NCI-H69 (cell line): Measurements from ENCODE around the gene TEAD2.
"Not testable (repeated sequence)": the region's sequence is repeated elsewhere in the genome, so short reads cannot be mapped to it uniquely, and the experiment has no call there.

Source experiments
- DNase-seq: peaks from one replicate; lab custom pipeline; 2025; lab: John Stamatoyannopoulos, UW

The TEAD2 gene

DNA sequence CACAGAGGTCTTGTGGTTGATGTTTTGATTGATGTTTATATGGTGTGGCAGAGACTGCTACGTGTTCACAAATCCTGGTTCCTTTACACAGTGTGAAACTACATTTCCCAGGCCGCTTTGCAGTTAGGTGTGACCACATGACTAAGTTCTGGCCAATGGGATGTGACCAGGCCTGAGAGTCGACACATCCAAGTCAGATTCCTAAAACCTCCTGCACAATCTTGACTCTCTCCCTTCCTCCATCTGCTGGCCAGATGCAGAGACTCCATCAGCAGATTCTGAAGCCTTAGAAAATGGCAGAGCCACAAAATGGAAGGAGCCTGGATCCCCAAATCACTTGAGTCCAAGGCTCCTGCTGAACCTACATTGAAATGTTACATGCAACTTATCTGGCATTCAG lies 14.4 kb downstream of the TEAD2 start:
- no peak for DNase-seq

DNA sequence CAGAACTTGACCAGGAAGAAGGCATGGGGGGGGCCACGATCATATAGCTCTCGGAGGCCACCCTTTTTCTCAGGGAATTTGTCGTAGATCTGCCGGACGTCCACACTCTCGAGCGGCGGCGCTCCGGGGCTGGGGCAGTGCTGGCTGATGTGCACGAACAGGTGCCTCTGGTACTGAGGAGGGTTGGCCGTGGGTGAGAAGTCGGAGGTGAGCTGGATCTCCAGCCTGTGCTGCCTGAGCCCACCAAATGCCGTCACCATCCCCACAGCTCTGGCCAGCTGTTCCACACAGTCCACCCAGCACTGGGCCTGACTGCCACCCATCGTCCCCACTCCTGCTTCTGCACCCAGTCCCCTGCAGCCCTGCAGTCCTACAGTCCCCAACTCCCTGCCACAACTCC lies 15.0 kb downstream of the TEAD2 start:
- DNase-seq, result no peak

DNA sequence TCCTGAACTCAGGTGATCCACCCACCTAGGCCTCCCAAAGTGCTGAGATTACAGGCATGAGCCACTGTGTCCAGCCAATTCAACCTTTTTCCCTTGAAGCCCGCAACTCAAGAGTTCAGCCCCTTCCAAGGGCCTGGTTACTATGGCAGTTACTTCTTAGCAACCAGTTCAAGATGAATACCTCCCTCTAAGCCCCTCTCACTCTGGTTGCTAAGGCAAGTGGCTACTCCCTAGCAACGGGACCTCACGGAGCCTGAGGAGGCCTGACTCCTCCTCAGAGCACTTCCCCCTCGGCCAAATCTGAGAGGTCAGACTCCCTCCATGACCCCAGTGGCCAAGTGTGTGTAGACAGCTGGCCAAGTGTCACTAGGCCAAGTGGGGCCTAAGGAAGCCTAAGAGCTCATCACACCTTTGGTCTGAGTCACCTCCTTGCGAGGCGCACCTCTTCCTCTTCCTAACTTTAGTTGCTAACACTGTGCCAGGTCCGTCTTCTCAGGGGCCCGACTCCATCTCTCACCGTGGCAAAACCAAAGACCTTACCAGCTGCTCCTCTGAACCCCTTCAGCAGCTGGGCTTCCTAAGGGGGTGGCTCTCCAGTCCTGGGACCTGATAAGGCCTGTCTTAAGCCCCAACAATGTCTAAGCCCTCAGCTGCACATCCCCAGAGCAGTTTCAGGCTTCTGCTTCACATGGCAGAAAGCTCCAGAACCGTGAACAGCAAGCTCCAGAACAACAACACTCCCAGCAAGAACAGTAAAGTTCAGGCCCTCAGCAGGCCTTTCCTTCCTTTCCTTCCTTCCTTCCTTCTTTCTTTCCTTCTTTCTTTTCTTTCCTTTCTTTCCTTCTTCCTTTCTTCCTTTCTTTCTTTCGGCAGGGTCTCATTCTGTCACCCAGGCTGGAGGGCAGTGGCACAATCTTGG lies 17.5 kb downstream of the TEAD2 start:
- no peak for DNase-seq

DNA sequence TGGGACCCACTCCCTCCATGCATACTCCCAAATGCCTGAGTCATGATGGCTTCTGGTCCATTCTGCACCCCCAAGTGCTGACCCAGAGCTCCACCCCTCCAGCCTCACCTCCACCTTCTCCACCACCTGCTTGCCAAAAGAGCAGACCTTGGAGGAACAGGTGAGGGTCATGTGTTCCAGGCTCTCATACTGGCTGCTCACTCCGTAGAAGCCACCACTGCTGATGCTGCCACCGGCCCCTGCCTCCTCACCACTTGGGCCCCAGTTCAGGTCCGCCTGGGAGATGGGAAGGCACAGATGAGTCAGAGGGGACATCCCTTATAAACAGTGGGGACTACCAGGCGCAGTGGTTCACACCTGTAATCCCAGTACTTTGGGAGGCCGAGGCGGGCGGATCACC lies 19.1 kb downstream of the TEAD2 start:
- no peak for DNase-seq

DNA sequence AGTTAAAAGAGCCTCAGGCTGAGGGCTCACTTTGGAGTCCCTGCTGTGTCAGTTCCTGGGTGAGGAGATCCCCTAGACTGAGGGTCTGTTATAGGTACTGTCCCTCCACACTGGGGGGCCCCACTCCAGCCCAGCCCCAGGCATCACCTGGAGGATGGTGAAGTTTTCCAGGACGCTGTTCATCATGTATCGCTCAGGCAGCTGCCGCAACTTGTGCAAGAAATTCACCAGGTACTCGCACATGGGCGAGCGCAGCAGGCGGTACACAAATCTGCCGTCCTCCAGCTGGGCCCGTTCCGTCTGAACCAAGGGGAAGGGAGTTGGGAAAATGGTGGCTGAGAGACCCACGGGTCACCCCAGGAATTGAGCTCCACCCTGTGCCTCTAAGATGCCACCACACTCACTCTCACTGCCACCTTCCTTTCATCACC lies 19.9 kb downstream of the TEAD2 start:
- DNase-seq, result no peak

DNA sequence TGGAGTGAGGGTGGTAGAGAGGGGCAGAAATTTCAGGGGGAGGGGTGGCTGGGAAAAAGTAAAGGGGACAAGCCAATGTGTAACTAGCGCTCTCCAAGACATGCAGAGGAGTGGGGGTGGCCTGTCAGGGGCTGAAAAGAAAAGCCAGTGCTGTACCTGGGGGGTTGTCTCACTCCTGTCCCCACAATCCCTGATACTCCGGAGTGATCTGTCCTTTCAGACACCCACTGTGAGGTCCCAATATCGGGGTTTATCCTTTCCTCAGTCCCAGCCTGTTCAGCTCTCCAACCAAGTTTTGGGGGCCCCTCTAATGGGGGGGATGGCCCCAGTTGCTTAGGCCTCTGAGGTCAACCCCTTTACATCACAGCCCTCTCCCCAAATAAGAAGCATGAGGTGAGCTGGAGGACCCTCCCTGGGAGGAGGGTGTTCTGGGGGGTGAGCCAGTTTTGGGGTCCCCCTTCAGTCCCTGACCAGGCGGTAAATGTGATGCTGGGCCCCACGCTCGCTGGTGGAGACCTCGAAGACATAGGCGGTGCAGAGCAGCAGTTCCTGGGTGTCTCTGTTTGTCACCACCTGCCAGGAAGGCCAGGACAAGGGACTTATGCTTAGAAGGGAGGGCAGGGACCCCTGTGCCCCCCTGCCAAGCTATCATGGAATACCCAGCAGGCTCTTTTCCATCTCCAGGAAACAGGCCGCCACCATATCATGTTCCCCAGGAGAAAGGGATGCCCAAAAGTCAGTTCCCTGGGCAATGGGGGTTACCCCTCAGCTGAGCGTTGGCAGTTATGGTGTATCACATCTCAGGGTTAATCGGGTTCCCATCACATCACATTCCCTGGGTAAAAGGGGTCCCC lies 21.1 kb downstream of the TEAD2 start:
- DNase-seq, result no peak

DNA sequence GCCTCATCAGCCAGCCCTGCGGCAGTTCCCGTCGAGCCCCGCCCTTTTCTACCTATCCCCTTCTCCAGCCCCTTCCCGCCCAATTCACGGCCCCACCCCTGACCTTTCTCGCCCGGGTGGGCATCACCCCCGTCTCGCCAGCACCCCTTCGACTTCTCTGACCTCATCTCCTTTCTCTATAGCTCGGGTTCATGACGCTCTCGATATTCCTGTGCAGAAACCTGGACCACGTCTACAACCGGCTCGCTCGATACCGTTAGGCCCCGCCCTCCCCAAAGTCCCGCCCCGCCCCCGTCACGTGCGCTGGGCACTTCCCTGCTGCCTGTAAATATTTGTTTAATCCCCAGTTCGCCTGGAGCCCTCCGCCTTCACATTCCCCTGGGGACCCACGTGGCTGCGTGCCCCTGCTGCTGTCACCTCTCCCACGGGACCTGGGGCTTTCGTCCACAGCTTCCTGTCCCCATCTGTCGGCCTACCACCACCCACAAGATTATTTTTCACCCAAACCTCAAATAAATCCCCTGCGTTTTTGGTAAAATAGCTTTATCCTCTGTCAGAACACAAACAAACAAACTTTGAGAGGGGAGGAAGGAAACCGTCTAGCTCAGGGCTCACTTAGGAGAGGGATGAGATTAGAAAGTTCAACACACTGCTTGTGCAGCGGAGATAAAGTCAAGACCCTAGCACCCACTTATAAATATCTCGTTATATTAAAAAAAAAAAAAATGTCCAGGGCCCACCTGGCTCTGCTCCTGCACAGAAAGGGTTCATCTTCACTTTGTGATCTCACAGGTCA lies 21.9 kb downstream of the TEAD2 start:
- DNase-seq, result peak; percentile 55

DNA sequence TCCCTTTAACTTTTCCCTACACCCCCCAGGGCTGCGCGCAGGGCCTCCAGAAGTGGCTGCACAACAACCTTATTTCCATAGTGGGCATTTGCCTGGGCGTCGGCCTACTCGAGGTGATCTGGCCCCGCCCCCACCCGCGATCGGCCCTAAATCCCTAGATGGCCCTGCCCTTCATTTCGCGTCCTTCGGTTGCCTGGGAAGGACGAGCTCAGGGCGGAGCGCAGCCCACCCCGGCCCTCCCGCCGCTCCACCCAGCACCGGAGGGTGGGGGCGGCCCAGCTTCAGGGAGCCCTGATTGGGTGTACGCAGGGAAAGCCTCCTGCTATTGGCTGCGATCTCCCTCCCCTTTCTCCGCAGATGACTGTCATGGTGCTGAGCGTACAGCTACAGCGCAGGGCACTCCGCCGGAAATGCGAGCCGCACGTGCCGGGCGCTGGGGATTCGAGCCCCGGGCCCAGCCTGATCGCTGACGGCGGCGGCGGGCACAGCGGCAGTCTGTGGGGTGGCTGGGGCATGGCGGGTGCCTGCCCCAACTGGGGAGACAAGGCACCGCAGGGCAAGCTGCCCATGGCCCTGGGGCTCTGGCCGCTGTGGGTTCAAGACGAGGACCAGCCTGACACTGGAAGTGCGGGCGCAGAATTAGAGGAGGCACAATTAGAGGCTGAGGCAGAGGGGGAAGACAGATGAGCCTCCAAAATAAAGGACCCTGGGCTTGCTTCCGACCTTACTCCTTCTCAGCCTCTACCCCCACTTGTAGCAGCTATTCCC lies 22.7 kb downstream of the TEAD2 start:
- DNase-seq, result peak; percentile 51

DNA sequence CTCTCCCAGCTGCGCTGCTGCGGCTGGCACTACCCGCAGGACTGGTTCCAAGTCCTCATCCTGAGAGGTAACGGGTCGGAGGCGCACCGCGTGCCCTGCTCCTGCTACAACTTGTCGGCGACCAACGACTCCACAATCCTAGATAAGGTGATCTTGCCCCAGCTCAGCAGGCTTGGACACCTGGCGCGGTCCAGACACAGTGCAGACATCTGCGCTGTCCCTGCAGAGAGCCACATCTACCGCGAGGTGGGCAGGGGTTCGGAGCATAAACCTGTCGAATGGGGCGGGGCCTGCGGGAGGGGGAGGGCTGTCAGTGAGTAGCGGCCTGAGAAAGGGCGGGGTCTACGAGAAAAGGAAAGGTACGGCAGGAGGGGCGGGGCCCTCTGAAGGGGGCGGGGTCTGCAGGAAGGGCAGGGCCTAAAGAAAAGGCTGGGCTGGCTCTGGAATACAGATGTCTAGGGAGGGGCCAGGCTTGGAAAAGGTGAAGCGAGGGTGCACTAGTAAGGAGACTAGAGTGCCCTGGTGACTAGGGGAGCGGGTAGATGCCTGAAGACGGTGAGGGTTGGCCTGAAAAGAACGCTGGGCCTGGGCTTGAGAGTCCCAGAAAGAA lies 23.4 kb downstream of the TEAD2 start:
- DNase-seq, result peak; percentile 19

DNA sequence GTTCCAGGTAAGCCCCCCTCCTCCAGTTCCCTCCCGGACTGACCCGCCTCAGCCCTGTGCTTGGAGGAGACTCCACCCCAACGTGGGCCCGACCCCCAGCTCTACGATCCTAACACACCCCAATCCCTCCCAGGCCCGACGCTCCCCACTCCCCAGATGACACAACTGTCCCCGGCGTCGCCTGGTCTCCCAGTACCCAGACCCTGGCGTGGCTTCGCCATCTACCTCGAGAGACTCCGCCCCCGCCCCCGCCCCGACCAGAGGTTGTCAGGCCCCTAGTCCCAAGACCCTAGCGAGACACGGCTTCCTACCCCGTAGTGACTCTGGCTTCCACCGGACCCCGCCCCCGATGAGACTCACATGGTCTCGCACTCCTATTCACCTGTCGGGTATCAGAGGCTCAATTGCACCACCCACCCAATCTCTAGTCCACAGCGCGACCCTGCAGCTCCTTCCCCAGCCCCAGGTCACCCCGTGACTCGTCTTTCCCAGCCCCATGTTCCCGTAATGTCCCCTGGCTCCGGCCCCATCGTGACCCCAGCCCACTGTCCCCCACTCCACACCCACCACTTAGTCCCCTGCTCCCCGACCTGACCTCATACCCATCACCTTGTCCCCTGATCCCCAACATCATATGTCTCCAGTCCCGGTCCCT lies 24.1 kb downstream of the TEAD2 start:
- DNase-seq, result no peak

DNA sequence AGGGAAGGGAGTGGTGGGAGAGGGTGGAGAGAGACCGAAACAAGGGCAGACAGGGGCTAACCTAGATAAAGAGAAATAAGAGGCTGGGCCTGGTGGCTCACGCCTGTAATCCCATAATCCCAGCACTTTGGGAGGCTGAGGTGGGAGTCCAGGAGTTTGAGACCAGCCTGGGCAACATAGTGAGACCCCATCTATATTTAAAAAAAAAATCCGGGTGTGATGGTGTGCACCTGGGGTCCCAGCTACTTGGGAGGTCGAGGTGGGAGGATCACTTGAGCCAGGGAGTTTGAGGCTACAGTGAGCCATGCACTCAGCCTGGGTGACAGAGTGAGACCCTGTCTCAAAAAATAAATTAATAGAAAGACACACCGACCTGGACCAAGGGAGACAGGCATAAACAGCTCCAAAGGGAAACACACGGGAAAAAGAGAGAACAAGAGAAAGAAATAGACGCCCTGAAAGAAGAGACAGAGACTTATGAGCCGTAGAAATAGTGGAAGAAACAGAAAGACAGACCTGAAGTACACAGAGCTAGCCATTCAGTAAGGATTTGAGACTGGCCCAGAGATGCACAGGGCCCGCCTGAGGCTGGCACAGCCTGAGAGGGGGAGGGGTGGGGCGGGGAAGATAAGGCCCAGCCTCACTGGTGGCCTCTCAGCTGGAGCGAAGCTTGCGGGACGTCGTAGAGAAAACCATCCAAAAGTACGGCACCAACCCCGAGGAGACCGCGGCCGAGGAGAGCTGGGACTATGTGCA lies 24.8 kb downstream of the TEAD2 start:
- DNase-seq, result no peak

DNA sequence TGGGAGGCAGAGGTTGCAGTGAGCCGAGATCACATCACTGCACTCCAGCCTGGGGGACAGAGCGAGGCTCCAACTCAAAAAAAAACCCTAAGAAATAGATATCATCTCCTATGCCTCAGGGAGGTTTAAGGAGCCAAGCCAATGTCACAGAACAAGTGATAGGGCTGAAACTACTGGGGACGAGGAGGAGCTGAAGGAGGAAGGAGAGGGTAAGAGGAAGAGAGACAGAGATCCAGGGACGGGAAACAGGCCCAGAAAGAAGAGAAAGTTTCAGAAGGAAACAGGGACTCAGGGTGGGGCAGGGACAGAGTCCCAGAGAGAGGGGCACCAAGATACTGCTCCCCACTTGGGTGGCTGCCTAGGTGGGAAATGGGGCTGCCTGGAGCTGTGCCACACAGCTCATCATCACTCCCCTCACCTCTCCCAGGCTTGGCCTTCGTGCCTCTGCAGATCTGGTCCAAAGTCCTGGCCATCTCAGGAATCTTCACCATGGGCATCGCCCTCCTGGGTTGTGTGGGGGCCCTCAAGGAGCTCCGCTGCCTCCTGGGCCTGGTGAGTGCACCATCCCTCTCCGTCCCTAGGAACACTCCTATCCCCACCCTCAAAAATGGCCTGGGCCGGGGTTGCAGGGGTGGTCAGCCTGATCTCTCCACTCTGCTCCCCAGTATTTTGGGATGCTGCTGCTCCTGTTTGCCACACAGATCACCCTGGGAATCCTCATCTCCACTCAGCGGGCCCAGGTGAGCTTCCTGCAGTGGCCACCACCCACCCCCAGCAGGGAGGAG lies 25.5 kb downstream of the TEAD2 start:
- no peak for DNase-seq

DNA sequence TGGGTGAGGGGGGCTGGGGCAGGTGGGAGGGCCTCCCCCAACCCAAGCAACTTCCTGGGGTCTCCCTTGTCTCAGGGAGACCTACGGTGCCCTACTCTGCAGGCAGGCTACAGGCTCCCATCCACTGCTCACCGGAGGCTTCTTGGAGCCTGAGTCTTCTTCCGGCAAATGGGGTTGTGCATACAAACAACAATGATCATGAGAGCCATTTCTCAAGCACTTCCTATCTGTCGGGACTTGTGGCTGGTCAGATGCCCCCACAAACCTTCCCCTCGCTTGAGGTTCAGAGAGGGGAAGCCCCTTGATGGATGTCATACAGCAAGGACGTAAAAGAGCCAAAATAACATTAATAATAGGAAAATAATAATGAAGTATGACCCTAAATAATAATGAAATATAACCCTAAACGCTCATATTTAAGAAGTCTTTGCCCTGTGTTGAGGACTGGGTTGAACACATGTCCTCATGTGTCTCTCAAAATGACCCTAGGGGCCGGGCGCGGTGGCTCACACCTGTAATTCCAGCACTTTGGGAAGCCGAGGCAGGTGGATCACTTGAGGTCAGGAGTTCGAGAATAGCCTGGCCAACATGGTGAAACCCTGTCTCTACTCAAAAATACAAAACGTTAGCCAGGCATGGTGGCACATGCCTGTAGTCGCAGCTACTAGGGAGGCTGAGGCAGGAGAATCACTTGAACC lies 26.3 kb downstream of the TEAD2 start:
- DNase-seq, result no peak

DNA sequence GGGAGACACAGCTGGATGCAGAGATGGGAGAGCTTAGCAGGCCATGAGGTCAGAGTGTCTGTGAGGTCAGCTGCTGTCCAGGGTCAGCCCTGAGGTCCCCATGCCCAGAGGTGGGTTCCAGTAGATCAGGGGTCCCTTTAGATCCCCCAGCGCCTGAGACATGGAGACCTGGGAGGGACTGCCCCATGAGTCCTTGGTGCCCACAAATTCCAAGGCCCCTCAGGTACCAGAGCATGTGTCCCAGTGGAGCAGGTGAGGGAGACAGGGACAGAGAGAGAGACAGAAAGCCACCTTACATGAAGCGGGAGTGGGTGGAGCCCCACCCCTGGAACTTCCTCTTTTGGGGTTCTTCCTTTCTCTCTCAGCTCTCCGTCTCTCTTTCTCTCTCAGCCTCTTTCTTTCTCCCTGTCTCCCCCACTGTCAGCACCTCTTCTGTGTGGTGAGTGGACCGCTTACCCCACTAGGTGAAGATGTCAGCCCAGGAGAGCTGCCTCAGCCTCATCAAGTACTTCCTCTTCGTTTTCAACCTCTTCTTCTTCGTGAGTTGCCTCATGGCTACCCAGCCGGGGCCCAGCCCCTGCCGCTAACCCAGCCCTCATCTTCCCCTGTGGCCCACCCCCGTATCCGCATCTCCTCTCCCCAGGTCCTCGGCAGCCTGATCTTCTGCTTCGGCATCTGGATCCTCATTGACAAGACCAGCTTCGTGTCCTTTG lies 27.0 kb downstream of the TEAD2 start, which contains the start of gene CD37:
TSS of gene CD37 (plus strand) at position 336 of the 713 bp plus-strand sequence. CDS start at position 471, 135 bp downstream.
- DNase-seq, result no peak

DNA sequence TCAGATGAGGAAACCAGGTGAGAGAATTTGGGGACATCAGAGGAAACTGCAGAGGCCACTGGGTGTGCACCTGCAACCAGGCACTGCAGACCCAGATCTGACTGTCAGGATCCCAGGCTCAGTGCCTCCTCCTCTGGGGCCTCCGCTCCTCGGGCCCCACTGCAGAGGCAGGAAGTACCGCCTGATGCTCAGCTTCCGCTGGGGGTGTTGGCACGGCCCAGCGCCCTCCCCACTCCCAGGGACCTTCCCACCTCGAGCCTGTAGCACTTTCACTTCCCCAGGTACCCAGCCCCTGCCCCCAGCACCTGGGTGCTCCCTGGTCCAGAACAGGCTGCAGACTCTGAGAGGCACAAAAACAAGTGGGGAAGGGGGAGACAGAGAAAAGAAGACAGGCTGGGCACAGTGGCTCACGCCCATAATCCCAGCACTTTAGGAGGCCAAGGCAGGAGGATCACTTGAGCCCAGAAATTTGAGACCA lies 28.4 kb downstream of the TEAD2 start:
- no peak for DNase-seq

DNA sequence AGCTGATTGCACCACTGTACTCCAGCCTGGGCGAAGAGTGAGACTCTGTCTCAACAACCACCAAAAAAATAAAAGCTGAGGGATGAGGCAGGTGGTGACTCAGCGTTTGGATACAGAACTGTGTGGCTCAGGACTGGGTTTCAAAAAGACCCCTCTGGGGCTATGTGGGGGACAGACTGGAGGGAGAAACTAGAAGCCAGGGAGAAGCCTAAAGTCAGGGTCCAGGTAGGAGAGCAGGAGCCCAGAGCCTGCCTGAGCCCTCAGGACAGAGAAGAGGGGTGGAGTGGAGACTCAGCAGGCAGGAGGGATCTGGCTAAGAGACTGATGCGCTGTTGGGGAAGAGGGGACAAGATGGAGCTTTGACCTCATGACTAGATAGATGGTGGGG lies 28.8 kb downstream of the TEAD2 start:
- no peak for DNase-seq

DNA sequence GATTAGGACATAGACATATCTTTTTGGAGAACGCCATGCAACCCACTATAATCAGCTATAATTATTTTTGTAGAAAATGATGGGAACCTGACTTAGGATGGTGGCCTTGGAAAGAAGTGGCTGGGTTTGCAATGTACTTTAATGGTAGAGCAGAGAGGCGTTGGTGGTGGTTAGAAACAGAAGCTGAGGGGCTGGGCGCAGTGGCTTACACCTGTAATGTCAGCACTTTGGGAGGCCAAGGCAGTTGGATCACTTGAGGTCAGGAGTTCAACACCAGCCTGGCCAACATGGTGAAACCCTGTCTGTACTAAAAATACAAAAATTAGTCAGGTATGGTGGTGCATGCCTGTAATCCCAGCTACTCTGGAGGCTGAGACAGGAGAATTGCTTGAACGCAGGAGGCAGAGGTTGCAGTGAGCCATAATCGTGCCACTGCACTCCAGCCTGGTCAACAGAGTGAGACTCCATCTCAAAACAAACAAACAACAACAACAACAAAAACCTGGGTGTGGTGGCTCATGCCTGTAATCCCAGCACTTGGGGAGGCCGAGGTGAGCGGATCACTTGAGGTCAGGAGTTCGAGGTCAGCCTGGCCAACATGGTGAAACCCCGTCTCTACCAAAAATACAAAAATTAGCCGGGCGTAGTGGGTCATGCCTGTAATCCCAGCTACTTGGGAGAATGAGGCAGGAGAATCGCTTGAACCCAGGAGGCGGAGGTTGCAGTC lies 29.4 kb downstream of the TEAD2 start:
- DNase-seq, result not testable (repeated sequence)
